Omental fat pad (tissue), 4 donors: ENCODE data around the gene SYMPK. TPM values are rescaled to one million over a fixed set of nuclear protein-coding genes. Genes with fewer than 3 reads are reported as not detected.

Experiments used
- ATAC-seq: fragments of 150-250 bp; one replicate; pipeline ENCODE4 v1.9.1; 2016; ENCODE audit warnings: mild to moderate bottlenecking, moderate library complexity; ENCODE audit not compliant: low FRiP score
- DNase-seq: peaks from one replicate; pipeline ENCODE4 v3.0.0-alpha.2; 2019; ENCODE audit warnings: low spot score
- CTCF ChIP-seq, 3 donors: fragments of 450-650 bp; IDR thresholded peaks; one replicate each; pipeline ENCODE4 v1.5.1; 2016 to 2017; ENCODE audit warnings: antibody characterized with exemption in 3 of 3, mild to moderate bottlenecking in 3 of 3, moderate library complexity in 2 of 3
- total RNA-seq, 4 donors: library from RNA; depleted of rRNA; stranded (reverse); fragments of >200 nt; gene quantifications; one replicate each; pipeline ENCODE4 v1.1.0, GENCODE V29; 2016

SYMPK gene
- total RNA-seq, 4 donors from 2014 or later, result 17.3 to 35.2 (median 27.1) TPM

DNA sequence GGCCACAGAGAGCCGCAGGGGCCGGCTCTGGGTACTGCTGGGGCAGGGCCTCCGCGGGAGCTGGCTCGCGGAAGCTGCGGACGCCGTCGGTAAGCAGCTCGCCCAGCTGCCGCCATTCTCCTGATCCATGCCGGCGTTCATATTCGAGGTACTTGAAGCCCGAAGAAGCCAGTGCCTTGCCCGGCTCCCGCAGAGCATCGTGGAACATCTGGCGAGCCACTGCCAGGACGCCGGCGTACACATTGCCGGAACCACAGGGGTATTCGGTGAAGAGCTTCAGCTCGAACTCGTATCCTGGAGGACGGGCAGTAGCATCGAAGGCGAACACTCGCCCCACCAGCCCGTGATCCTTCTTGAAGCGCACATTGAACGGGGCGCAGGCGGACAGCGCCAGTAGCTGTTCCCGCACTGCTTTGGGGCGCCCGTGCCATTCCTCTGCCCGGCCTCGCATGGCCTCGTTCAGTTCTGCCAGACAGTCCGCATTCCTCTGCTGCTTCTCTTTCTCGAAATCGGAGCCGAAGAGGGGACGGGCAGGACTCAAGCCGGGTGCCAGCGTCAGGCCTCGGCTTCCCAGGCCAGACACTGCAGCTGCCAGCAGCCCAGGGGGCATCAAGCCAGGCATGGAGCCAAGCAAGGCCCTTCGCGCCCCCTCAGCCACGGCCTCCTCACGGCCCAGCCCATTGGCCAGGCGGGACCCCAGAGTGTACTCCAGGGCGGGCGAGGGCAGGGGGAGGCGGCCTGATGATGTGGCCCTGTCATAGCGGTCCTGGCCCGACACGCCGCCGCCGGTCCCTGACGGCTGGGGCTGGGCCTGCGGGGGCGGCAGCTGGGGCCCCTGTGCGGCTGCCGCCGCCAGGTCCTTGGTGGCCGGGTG lies 22.0 kb upstream of the SYMPK start:
- ATAC-seq (no peak), DNase-seq (no peak)
- TF ChIP-seq CTCF (IDR thresholded peaks at IDR 0.05), result no peak

- ATAC-seq, result no peak
- no peak for TF ChIP-seq CTCF (IDR thresholded peaks at IDR 0.05)
Observed at GRCh38 chr19:45883881-45884681, 21.1 kb upstream of the SYMPK start.

GRCh38 chr19:45883586-45883880 lies 20.6 kb upstream of the SYMPK start:
- no peak for TF ChIP-seq CTCF (IDR thresholded peaks at IDR 0.05)
- DNase-seq (no peak), ATAC-seq (no peak)

More at GRCh38 chr19:45883881-45884681, 21.1 kb upstream of the SYMPK start:
- no peak for DNase-seq

DNA sequence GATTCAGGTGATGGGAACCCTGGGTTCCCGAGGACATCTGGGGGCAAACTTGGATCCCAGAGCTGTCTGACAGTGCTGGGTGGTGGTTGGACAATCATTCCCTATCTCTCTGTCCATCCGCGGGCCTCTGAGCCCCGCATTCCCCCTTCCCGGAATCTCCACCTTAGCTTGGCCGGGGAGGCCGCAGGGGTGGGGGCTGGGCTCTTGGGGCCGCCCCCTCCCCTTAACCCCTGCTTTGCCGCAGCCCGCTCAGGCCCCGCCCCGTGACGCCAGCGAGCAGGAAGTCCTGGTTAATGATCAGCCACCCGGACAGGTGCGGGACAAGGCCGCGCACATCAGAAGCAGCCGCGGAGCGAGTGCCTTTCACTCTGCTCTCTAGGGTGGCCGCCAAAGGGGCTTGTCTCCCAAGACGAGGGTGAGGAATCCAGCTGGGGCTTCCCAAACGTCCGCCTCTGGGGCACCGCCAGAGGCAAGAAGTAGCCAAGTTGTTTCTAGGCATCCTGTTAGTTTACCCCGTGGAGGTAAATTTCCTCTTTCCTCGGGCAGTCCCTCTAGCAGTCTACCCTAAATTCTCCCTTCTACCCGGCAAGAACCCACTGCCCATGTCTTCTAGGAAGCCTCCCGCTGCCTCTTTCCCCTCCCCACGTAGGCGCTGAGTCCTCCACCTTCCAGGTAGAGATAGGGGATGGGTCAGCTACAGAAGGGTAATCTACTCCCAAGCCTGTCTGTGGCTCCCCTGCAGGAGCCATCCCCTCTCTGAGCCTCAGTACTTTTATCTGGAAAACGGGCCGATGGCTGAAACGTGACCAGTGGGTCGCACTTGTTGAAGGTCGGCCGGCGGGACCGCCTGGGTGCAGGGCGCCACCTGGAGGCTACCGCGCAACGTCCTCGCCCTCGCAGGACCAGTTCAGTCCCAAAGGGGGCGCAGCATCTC lies 20.0 kb upstream of the SYMPK start:
- ATAC-seq, result peak; percentile 40
- TF ChIP-seq CTCF (IDR thresholded peaks at IDR 0.05), result peak in 1 of 3 donors; percentile 80
- DNase-seq, result peak; percentile 69

GRCh38 chr19:45881909-45882528 lies 19.1 kb upstream of the SYMPK start:
- ATAC-seq, result no peak
- DNase-seq, result no peak
- no peak for TF ChIP-seq CTCF (IDR thresholded peaks at IDR 0.05)
